ENCODE results near the gene R3HDML.

GRCh38 chr20:44331201-44331600, 5.6 kb upstream of the R3HDML start:
- TF ChIP-seq CTCF (IDR thresholded peaks at IDR 0.05 in 4 of 5, conservative IDR thresholded peaks at IDR 0.05 in 1 of 5) = no peak
- no peak for TF ChIP-seq POLR2A (IDR thresholded peaks at IDR 0.05)
